Ovary (tissue), 3 donors: Measurements from ENCODE around the gene FOXP1.

Experiments
- CTCF ChIP-seq, 3 donors: fragments of 450-650 bp in 2 of 3; fragments of 200-600 bp in 1 of 3; IDR thresholded peaks; one replicate each; pipeline versions ENCODE4 v1.5.1 to v1.8.0; 2016 to 2022; ENCODE audit warnings: antibody characterized with exemption in 3 of 3, mild to moderate bottlenecking in 1 of 3
- POLR2A ChIP-seq: fragments of 450-650 bp; IDR thresholded peaks from one replicate; pipeline ENCODE4 v1.6.1; 2017; ENCODE audit warnings: antibody characterized with exemption, mild to moderate bottlenecking, moderate library complexity
- donor health status: DM: no; HTN: no; CAD: no.

GRCh38 chr3:71421475-71421819, 162.1 kb downstream of the FOXP1 start:
- TF ChIP-seq CTCF (IDR thresholded peaks at IDR 0.05) (no peak), POLR2A (no peak)
